Suprapubic skin (tissue), 4 donors: Measurements from ENCODE around the gene H6PD. TPM values are rescaled to one million over a fixed set of nuclear protein-coding genes. Genes with fewer than 3 reads are reported as not detected.
"Not testable (repeated sequence)": the region's sequence is repeated elsewhere in the genome, so short reads cannot be mapped to it uniquely, and the experiment has no call there.

ENCODE experiments used
- DNase-seq, 2 donors: peaks; one replicate each; pipeline ENCODE4 v3.0.0-alpha.2; 2019; ENCODE audit warnings: low spot score in 2 of 2
- H3K27ac ChIP-seq: fragments of 200-600 bp; sonication (generic); one replicate; pipeline ENCODE4 v1.5.1; 2019
- H3K27me3 ChIP-seq: fragments of 200-600 bp; sonication (generic); one replicate; pipeline ENCODE4 v1.5.1; 2019
- H3K36me3 ChIP-seq: fragments of 200-600 bp; sonication (generic); one replicate; pipeline ENCODE4 v1.5.1; 2019
- H3K4me1 ChIP-seq: fragments of 200-600 bp; sonication (generic); one replicate; pipeline ENCODE4 v1.5.1; 2019
- H3K4me3 ChIP-seq: fragments of 200-600 bp; sonication (generic); one replicate; pipeline ENCODE4 v1.5.1; 2019; ENCODE audit warnings: mild to moderate bottlenecking
- H3K9me3 ChIP-seq: fragments of 200-600 bp; sonication (generic); one replicate; pipeline ENCODE4 v1.5.1; 2019
- EP300 ChIP-seq: sonication (generic); formaldehyde crosslinking; IDR thresholded peaks from one replicate; pipeline ENCODE4 v1.6.1; 2017; ENCODE audit warnings: antibody characterized with exemption
- POLR2A ChIP-seq, 2 donors: fragments of 450-650 bp; IDR thresholded peaks; one replicate each; pipeline ENCODE4 v1.6.1; 2017; ENCODE audit warnings: antibody characterized with exemption in 2 of 2, mild to moderate bottlenecking in 2 of 2, moderate library complexity in 2 of 2
- POLR2AphosphoS5 ChIP-seq, 3 donors: sonication (generic); formaldehyde crosslinking; IDR thresholded peaks; one replicate each; pipeline ENCODE4 v1.6.1; 2017; ENCODE audit warnings: antibody characterized with exemption in 3 of 3
- WGBS: methylation state at CpG from one replicate; pipeline ENCODE4 v1.1.5; 2018; 5-methylcytosine and 5-hydroxymethylcytosine counted together
- total RNA-seq, 4 donors: library from RNA; depleted of rRNA; stranded (reverse); fragments of >200 nt; gene quantifications; one replicate each; pipeline ENCODE4 v1.1.0, GENCODE V29; 2016
- TF ChIP-seq, protein P1 (sequence below), 2 donors: fragments of 200-600 bp in 1 of 2; fragments of 450-650 bp in 1 of 2; sonication (generic) in 1 of 2; IDR thresholded peaks; one replicate each; pipeline ENCODE4 v1.5.1; 2016 to 2019; ENCODE audit warnings: antibody characterized with exemption in 2 of 2, mild to moderate bottlenecking in 1 of 2, moderate library complexity in 1 of 2

The H6PD gene
- total RNA-seq, 4 donors from 2014 or later: 83.6 to 130 (median 106) TPM

- peaks cover 60% of the 10 kb centered on the region for H3K4me1 ChIP-seq
Measured at GRCh38 chr1:9294910-9295636, 60.5 kb downstream of the H6PD start.

DNA sequence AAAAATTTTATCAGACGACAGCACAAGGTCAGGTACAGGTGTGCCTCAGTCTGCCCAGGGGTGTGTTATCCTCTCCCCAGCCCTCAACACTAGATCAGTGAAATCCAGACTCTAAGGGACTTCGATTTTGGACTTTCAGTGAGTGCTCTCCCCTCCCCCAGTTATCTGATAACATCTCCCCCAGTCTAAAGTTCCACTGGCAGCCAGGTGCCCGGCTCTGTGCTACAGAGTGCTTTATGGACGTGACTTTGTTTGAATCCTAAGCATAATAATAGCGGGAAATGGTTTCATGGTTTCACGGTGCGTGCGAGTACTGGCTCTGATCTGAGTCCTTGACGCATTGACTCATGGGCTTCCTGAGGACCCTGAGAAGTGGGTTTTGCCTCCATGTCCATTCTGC lies 61.3 kb downstream of the H6PD start:
- Histone ChIP-seq H3K9me3 (no peaks in the 10 kb centered on the region), H3K27me3 (no peaks in the 10 kb centered on the region), H3K27ac (peak overlapping the region; percentile 93), H3K4me3 (peak overlapping the region; percentile 78), H3K36me3 (no peaks in the 10 kb centered on the region), H3K4me1 (peaks cover 59% of the 10 kb centered on the region)
- DNase-seq: no peak
- WGBS: 82% methylated on average over 8 of the region's 9 CpGs
- TF ChIP-seq, protein P1, sequence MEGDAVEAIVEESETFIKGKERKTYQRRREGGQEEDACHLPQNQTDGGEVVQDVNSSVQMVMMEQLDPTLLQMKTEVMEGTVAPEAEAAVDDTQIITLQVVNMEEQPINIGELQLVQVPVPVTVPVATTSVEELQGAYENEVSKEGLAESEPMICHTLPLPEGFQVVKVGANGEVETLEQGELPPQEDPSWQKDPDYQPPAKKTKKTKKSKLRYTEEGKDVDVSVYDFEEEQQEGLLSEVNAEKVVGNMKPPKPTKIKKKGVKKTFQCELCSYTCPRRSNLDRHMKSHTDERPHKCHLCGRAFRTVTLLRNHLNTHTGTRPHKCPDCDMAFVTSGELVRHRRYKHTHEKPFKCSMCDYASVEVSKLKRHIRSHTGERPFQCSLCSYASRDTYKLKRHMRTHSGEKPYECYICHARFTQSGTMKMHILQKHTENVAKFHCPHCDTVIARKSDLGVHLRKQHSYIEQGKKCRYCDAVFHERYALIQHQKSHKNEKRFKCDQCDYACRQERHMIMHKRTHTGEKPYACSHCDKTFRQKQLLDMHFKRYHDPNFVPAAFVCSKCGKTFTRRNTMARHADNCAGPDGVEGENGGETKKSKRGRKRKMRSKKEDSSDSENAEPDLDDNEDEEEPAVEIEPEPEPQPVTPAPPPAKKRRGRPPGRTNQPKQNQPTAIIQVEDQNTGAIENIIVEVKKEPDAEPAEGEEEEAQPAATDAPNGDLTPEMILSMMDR (IDR thresholded peaks at IDR 0.05): no peak
- TF ChIP-seq EP300 (no peak), POLR2AphosphoS5 (IDR thresholded peaks at IDR 0.05) (no peak), POLR2A (IDR thresholded peaks at IDR 0.05) (no peak)

More at GRCh38 chr1:9294910-9295636, 60.5 kb downstream of the H6PD start:
- WGBS: 30% methylated on average over 9 of the region's 10 CpGs
- DNase-seq: peak in 1 of 2 donors; percentile 86
- no peaks in the 10 kb centered on the region for H3K36me3 ChIP-seq
- H3K4me3 ChIP-seq: peak overlapping the region; percentile 78
- no peaks in the 10 kb centered on the region for H3K27me3 ChIP-seq
- TF ChIP-seq EP300: no peak
- TF ChIP-seq POLR2A (IDR thresholded peaks at IDR 0.05): peak in 1 of 2 donors; percentile 30
- no peak for TF ChIP-seq POLR2AphosphoS5 (IDR thresholded peaks at IDR 0.05)
- TF ChIP-seq, protein P1 (IDR thresholded peaks at IDR 0.05): no peak
- H3K9me3 ChIP-seq: no peaks in the 10 kb centered on the region
- peak overlapping the region; percentile 93 for H3K27ac ChIP-seq

GRCh38 chr1:9296850-9297249 lies 62.3 kb downstream of the H6PD start:
- Histone ChIP-seq H3K4me1 (peaks cover 59% of the 10 kb centered on the region), H3K27ac (no peak overlapping the region), H3K27me3 (no peaks in the 10 kb centered on the region), H3K36me3 (no peaks in the 10 kb centered on the region), H3K9me3 (no peaks in the 10 kb centered on the region), H3K4me3 (no peak overlapping the region)
- TF ChIP-seq, protein P1 (IDR thresholded peaks at IDR 0.05): no peak
- TF ChIP-seq POLR2A (IDR thresholded peaks at IDR 0.05) (no peak), POLR2AphosphoS5 (IDR thresholded peaks at IDR 0.05) (peak in 1 of 3 donors; percentile 84)
- 75% methylated on average over 6 of the region's 6 CpGs for WGBS
- peak in 1 of 2 donors; percentile 82 for DNase-seq

GRCh38 chr1:9297831-9298230 lies 63.3 kb downstream of the H6PD start:
- Histone ChIP-seq H3K4me3 (no peak overlapping the region), H3K9me3 (no peaks in the 10 kb centered on the region), H3K27ac (no peak overlapping the region), H3K4me1 (peaks cover 60% of the 10 kb centered on the region), H3K27me3 (no peaks in the 10 kb centered on the region), H3K36me3 (no peaks in the 10 kb centered on the region)
- no peak for DNase-seq
- no peak for TF ChIP-seq POLR2A (IDR thresholded peaks at IDR 0.05)
- no peak for TF ChIP-seq EP300
- TF ChIP-seq POLR2AphosphoS5 (IDR thresholded peaks at IDR 0.05): no peak
- WGBS: 82% methylated on average over 9 of the region's 9 CpGs

DNA sequence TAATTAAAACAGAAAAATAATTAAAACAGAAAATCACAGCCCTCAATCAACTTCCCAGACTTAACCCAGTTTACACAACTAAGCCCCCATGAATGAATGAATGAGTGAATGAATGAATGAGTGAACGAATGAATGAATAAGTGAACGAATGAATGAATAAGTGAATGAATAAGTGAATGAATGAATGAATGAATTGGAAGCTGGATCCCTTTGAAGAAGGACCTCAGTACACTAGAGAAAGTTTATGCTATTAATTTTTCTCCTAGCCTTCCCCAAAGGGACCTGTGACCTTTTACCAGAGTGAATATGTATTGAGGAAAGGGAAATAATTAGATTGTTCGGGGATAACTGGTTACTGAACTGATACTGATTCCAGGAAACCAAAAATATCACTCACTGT lies 63.7 kb downstream of the H6PD start:
- DNase-seq: no peak
- Histone ChIP-seq H3K9me3 (no peaks in the 10 kb centered on the region), H3K4me3 (no peak overlapping the region), H3K36me3 (no peaks in the 10 kb centered on the region), H3K27me3 (no peaks in the 10 kb centered on the region), H3K4me1 (peaks cover 64% of the 10 kb centered on the region), H3K27ac (no peak overlapping the region)
- TF ChIP-seq EP300: no peak
- no peak for TF ChIP-seq POLR2A (IDR thresholded peaks at IDR 0.05)
- WGBS: 46% methylated on average over 3 of the region's 3 CpGs

GRCh38 chr1:9299571-9300541 lies 65.3 kb downstream of the H6PD start:
- not testable (repeated sequence) for H3K4me3 ChIP-seq, H3K9me3 ChIP-seq, H3K27me3 ChIP-seq, H3K36me3 ChIP-seq, DNase-seq
- WGBS: 67% methylated on average over 16 of the region's 16 CpGs
- Histone ChIP-seq H3K4me1 (peaks cover 65% of the 10 kb centered on the region), H3K27ac (peak overlapping the region; percentile 67)
